Measurements from ENCODE around the gene RALGPS1. TPM values are rescaled to one million over a fixed set of nuclear protein-coding genes. Genes with fewer than 3 reads are reported as not detected.

RALGPS1 gene
- polyA plus RNA-seq, 3 donors = 0.60 to 4.6 (median 1.3) TPM

GRCh38 chr9:126947529-126947928, 32.9 kb downstream of the RALGPS1 start:
- intact Hi-C loops (cut with micrococcal nuclease) = no loop called here
- WGBS (ENCODE audit: insufficient coverage) = no CpG with 5 or more reads among the region's 1 CpG
- Mint-ChIP-seq H3K9me3 (peaks cover 0 to 2% (median 0%) of the 10 kb centered on the region in 7 donors), H3K36me3 (no peaks in the 10 kb centered on the region), H3K4me1 (peaks cover 15% of the 10 kb centered on the region), H3K27me3 (ENCODE audit: low read depth in 3 of 3) (peaks cover 9 to 14% (median 11%) of the 10 kb centered on the region in 3 donors), H3K27ac (peak overlapping the region in 1 of 7 donors; percentile 31), H3K4me3 (no peak overlapping the region)
- Histone ChIP-seq H3K36me3 (replicated peaks in 1 of 2; ENCODE audit: control insufficient read depth in 1 of 2, insufficient read depth in 2 of 2, low read length in 2 of 2) (no peaks in the 10 kb centered on the region), H3K4me1 (ENCODE audit: control insufficient read depth in 1 of 2, insufficient read depth in 2 of 2, low read length in 2 of 2) (peaks cover 9 to 15% of the 10 kb centered on the region in 2 donors), H3K9ac (ENCODE audit: insufficient read depth, low read length, poor library complexity, severe bottlenecking) (no peak overlapping the region), H3K9me3 (replicated peaks in 1 of 2; ENCODE audit: control insufficient read depth in 1 of 2, insufficient read depth in 1 of 2, low read length in 2 of 2) (no peaks in the 10 kb centered on the region), H3K79me2 (ENCODE audit: insufficient read depth, low read length) (no peaks in the 10 kb centered on the region), H3K4me2 (replicated peaks; ENCODE audit: extremely low read depth, low read length, poor library complexity, severe bottlenecking) (no peak overlapping the region), H3K4me3 (replicated peaks in 1 of 3; ENCODE audit: low read depth in 2 of 3, low read length in 3 of 3) (no peak overlapping the region), H2AFZ (ENCODE audit: insufficient read depth, low read depth, low read length, poor library complexity, severe bottlenecking) (no peak overlapping the region), H4K20me1 (ENCODE audit: insufficient read depth, low read length) (no peaks in the 10 kb centered on the region), H3K27me3 (ENCODE audit: control insufficient read depth in 2 of 2, insufficient read depth in 2 of 2, low read length in 2 of 2) (no peaks in the 10 kb centered on the region), H3K27ac (ENCODE audit: low read depth in 1 of 2, low read length in 2 of 2) (no peak overlapping the region)
- no peak for TF ChIP-seq CTCF (IDR thresholded peaks at IDR 0.05)
- DNase-seq = no peak

- H3K4me3 ChIP-seq (replicated peaks in 1 of 3; ENCODE audit: low read depth in 2 of 3, low read length in 3 of 3) = no peak overlapping the region
- Mint-ChIP-seq H3K9me3 (peaks cover 0 to 2% (median 0%) of the 10 kb centered on the region in 7 donors), H3K4me1 (no peaks in the 10 kb centered on the region), H3K27me3 (ENCODE audit: low read depth in 3 of 3) (peaks cover 6 to 12% (median 10%) of the 10 kb centered on the region in 3 donors), H3K4me3 (peak overlapping the region; percentile 32 to 52), H3K36me3 (no peaks in the 10 kb centered on the region), H3K27ac (no peak overlapping the region)
- no peak for TF ChIP-seq CTCF (IDR thresholded peaks at IDR 0.05)
- no peaks in the 10 kb centered on the region for H3K9me3 ChIP-seq (replicated peaks in 1 of 2; ENCODE audit: control insufficient read depth in 1 of 2, insufficient read depth in 1 of 2, low read length in 2 of 2)
- DNase-seq = no peak
- no peak overlapping the region for H3K4me2 ChIP-seq (replicated peaks; ENCODE audit: extremely low read depth, low read length, poor library complexity, severe bottlenecking)
- no peaks in the 10 kb centered on the region for H4K20me1 ChIP-seq (ENCODE audit: insufficient read depth, low read length)
- H2AFZ ChIP-seq (ENCODE audit: insufficient read depth, low read depth, low read length, poor library complexity, severe bottlenecking) = no peak overlapping the region
- H3K27me3 ChIP-seq (ENCODE audit: control insufficient read depth in 2 of 2, insufficient read depth in 2 of 2, low read length in 2 of 2) = no peaks in the 10 kb centered on the region
- H3K27ac ChIP-seq (ENCODE audit: low read depth in 1 of 2, low read length in 2 of 2) = no peak overlapping the region
- intact Hi-C loops (cut with micrococcal nuclease) = no loop called here
- 96% methylated on average over 5 of the region's 11 CpGs for WGBS (ENCODE audit: insufficient coverage)
- no peaks in the 10 kb centered on the region for H3K79me2 ChIP-seq (ENCODE audit: insufficient read depth, low read length)
- H3K4me1 ChIP-seq (ENCODE audit: control insufficient read depth in 1 of 2, insufficient read depth in 2 of 2, low read length in 2 of 2) = no peaks in the 10 kb centered on the region
- no peak overlapping the region for H3K9ac ChIP-seq (ENCODE audit: insufficient read depth, low read length, poor library complexity, severe bottlenecking)
- no peaks in the 10 kb centered on the region for H3K36me3 ChIP-seq (replicated peaks in 1 of 2; ENCODE audit: control insufficient read depth in 1 of 2, insufficient read depth in 2 of 2, low read length in 2 of 2)
These were observed 37.8 kb downstream of the RALGPS1 start for GRCh38 chr9:126952205-126952977.

All from CD14-positive monocyte (primary cell).